GM12873 (cell line): ENCODE data around the gene USP25.

Experiments used
- TF ChIP-seq, protein P1 (sequence below): IDR thresholded peaks from 2 replicates; pipeline ENCODE4 v1.5.1; 2012; ENCODE audit warnings: low read depth, mild to moderate bottlenecking, moderate library complexity, low read length, control low read depth; ENCODE audit not compliant: insufficient read depth; ENCODE audit errors: missing control alignments

The USP25 gene

DNA sequence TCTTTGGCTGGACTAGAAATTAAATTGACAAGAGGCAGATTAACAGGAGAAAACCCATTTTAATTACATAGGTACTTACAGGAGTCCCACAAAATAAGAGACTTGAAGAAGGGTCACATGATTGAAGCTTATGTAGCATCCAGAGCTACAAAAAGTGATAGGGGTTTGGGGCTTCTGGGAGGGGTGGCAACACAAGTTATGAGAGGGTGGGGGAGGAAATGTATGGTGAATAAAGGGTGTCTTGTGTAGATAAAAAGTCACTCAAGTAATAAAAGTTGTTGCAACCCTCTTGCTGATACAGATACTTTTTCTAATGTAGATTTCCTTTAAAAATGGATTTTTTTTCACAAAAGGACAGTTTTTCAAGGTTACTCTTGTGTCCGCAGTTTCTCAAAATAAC lies 24.0 kb downstream of the USP25 start:
- TF ChIP-seq, protein P1, sequence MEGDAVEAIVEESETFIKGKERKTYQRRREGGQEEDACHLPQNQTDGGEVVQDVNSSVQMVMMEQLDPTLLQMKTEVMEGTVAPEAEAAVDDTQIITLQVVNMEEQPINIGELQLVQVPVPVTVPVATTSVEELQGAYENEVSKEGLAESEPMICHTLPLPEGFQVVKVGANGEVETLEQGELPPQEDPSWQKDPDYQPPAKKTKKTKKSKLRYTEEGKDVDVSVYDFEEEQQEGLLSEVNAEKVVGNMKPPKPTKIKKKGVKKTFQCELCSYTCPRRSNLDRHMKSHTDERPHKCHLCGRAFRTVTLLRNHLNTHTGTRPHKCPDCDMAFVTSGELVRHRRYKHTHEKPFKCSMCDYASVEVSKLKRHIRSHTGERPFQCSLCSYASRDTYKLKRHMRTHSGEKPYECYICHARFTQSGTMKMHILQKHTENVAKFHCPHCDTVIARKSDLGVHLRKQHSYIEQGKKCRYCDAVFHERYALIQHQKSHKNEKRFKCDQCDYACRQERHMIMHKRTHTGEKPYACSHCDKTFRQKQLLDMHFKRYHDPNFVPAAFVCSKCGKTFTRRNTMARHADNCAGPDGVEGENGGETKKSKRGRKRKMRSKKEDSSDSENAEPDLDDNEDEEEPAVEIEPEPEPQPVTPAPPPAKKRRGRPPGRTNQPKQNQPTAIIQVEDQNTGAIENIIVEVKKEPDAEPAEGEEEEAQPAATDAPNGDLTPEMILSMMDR = no peak

DNA sequence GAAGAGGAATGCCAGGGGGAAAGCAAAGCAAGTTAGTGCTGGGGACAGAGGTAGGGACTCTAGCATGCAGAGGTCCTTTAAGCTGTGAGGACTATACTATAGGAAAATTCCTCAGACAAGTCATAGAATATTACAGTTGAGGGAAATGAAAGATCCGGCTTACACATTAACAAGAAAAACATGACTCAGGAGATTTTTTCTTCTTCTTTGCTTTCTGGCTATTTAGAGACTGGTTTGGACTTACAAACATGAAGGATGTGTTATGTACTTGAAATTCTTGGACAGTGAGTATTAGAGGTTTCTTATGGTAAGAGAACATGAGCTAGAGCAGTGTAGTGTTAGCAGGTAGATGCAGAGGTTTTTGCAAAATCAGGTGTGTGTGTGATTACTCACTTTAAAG lies 24.9 kb downstream of the USP25 start:
- TF ChIP-seq, protein P1 = no peak

DNA sequence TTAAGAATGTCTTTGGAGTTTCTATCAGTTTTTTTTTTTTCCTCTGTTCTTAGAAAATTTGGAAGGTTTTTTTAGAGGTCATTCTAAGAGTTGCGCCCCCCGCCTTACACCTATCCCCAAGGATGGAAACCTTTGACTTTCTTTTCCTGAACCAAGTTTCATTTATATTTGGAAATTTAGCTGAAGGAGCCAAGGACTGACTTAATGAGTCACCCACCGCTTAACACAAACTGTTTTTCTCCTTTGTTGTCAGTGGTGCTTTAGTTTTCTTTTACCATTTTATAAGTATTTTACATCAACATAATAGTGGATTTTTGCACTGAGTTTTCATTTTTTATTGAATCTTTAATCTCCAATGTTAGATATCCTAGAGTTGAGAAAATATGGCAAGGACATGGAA lies 25.3 kb downstream of the USP25 start:
- TF ChIP-seq, protein P1 = no peak

DNA sequence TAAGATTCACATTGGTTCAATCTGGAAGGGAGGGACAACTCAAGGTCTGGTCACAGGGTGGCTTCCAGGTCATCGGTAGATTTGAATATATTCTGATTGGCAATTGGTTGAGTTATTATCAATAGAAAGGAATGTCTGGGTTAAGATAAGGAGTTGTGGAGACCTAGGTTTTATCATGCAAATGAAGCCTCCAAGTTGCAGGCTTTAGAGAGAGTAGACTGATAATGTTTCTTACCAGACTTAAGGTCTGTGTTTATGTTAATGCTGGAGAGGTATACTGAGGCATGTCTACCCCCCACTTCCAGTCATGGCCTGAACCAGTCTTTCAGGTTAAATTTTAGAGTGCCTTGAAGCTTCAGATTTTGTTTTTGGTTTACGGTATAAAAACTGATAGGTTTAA lies 29.7 kb downstream of the USP25 start:
- TF ChIP-seq, protein P1 = no peak

DNA sequence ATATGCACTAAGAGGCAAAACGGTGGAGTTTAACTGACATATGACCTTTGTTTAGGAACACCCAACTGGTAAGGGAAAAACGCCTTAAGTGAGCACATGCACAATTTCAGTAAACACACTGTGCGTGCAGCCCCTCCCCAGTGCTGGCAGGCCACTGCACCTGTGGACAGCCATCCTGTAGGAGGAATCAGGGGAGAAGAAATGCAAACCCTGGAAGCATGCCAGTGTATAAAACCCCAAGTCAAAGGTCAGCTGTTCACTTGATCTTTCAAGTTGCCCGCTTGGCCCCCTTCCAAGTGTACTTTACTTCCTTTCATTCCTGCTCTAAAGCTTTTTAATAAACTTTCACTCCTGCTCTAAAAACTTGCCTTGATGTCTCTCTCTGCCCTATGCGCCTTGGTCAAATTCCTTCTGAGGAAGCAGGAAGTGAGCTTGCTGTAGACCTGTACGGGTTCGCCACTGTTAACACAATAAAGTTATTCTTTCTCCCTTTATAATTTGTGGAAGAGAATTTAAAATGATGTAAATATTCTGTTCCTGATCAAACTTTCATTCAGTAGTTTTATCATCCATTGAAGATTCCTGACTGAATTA lies 31.8 kb downstream of the USP25 start:
- TF ChIP-seq, protein P1 = no peak

DNA sequence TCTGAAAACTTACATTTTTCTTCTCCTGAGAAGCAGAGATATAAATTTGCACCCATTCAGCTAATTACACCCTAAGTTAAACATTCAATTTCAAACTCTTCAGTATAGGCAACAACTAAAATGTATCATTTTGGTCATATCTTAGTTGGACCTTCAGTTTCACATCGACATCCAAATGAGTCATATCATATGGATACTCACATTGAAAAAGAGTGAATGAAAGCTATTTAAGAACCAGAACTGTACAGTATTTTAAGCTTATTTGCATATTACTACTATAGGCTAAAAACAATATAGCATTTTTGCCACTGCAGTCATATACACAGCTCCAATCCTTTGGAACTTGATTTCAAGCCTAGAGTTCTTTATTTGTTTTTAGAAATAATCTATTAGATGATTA lies 33.6 kb downstream of the USP25 start:
- TF ChIP-seq, protein P1 = no peak

DNA sequence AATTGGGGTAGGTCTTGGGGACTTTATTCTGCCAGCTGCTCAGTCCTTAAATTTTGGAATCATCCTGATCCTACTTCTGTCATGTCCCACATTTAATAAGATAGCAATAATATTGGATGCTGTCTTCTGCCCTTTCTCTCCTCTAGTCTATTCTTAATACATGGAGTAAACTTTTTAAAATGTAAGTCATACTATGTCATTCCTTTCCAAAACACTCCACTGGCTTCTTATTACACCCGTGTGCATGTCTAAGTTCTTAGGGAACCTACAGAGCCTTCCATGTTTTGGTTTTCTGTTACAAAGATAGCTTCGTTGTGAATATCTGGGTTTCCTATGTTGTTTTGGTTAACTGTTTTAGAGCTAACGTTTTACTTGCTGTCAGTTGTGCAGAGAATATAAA lies 35.1 kb downstream of the USP25 start:
- TF ChIP-seq, protein P1 = no peak
